Stimulated activated naive B cell treated with anti-CD40 and anti-IgM and Interleukin-4, amounts not matched to agents 10 μg/mL and 1 μg/mL and 100 μg/mL, for 72 hours (primary cell): ENCODE measurements around the gene SSH2.
A peak's percentile ranks its signal among the peaks of the same experiment; 100 is the strongest.

Experiments used
- ATAC-seq, 2 donors: fragments of 150-1000 bp; cut with Tn5 transposase; replicated peaks; 2 replicates each; pipeline ENCODE4 v1.10.0; 2021; ENCODE audit warnings: moderate library complexity in 1 of 2
- DNase-seq: peaks from one replicate; pipeline ENCODE4 v3.0.0; 2021
- H3K27ac Mint-ChIP-seq: one replicate; pipeline ENCODE4 v1.8.0; 2022; ENCODE audit warnings: mild to moderate bottlenecking, mixed read lengths
- H3K27me3 Mint-ChIP-seq, 2 donors: one replicate each; pipeline ENCODE4 v1.8.0; 2022; ENCODE audit warnings: mixed read lengths in 2 of 2
- H3K36me3 Mint-ChIP-seq, 2 donors: one replicate each; pipeline ENCODE4 v1.8.0; 2022; ENCODE audit warnings: mixed read lengths in 2 of 2, mild to moderate bottlenecking in 1 of 2
- H3K4me1 Mint-ChIP-seq, 2 donors: one replicate each; pipeline ENCODE4 v1.8.0; 2022; ENCODE audit warnings: mixed read lengths in 2 of 2, mild to moderate bottlenecking in 1 of 2
- H3K4me3 Mint-ChIP-seq, 2 donors: one replicate each; pipeline ENCODE4 v1.8.0; 2022; ENCODE audit warnings: mild to moderate bottlenecking in 2 of 2, mixed read lengths in 2 of 2, moderate library complexity in 1 of 2
- H3K9me3 Mint-ChIP-seq, 2 donors: one replicate each; pipeline ENCODE4 v1.8.0; 2022; ENCODE audit warnings: mixed read lengths in 2 of 2, mild to moderate bottlenecking in 1 of 2

SSH2 gene

GRCh38 chr17:29591146-29591736 is 338.8 kb downstream of the SSH2 start:
- H3K9me3 Mint-ChIP-seq = no peaks in the 10 kb centered on the region
- H3K36me3 Mint-ChIP-seq = peaks cover 0 to 2% of the 10 kb centered on the region in 2 donors
- peak overlapping the region; percentile 88 for H3K27ac Mint-ChIP-seq
- peak overlapping the region; percentile 86 to 90 for H3K4me3 Mint-ChIP-seq
- DNase-seq (no peak), ATAC-seq (peak; percentile 12 to 24)
- H3K4me1 Mint-ChIP-seq = peaks cover 34 to 68% of the 10 kb centered on the region in 2 donors
- H3K27me3 Mint-ChIP-seq = peaks cover 0 to 15% of the 10 kb centered on the region in 2 donors

GRCh38 chr17:29590411-29591145 is 339.4 kb downstream of the SSH2 start:
- Mint-ChIP-seq H3K27me3 (peaks cover 0 to 15% of the 10 kb centered on the region in 2 donors), H3K4me3 (peak overlapping the region; percentile 86 to 90), H3K4me1 (peaks cover 38 to 71% of the 10 kb centered on the region in 2 donors), H3K9me3 (no peaks in the 10 kb centered on the region), H3K36me3 (peaks cover 0 to 2% of the 10 kb centered on the region in 2 donors), H3K27ac (peak overlapping the region; percentile 88)
- DNase-seq = no peak
- ATAC-seq = peak in 1 of 2 donors; percentile 2

GRCh38 chr17:29589524-29590410 is 340.3 kb downstream of the SSH2 start, which contains the start of gene GIT1:
Gene GIT1, minus strand, starts transcription at chr17:29589648. Its CDS starts 270 bp downstream, at chr17:29589378.
- Mint-ChIP-seq H3K36me3 (peaks cover 0 to 2% of the 10 kb centered on the region in 2 donors), H3K27me3 (peaks cover 0 to 10% of the 10 kb centered on the region in 2 donors)

GRCh38 chr17:29588562-29589411 is 341.2 kb downstream of the SSH2 start:
- H3K27me3 Mint-ChIP-seq = peaks cover 0 to under 1% of the 10 kb centered on the region in 2 donors
- peaks cover 51 to 82% of the 10 kb centered on the region in 2 donors for H3K4me1 Mint-ChIP-seq
- ATAC-seq (peak; percentile 25 to 29), DNase-seq (no peak)
- H3K27ac Mint-ChIP-seq = peak overlapping the region; percentile 86
- peaks cover 3% of the 10 kb centered on the region in 2 donors for H3K36me3 Mint-ChIP-seq
- H3K9me3 Mint-ChIP-seq = no peaks in the 10 kb centered on the region
- peak overlapping the region; percentile 89 for H3K4me3 Mint-ChIP-seq

More at GRCh38 chr17:29589524-29590410, 340.3 kb downstream of the SSH2 start, which contains the start of gene GIT1:
- H3K4me3 Mint-ChIP-seq = peak within 1 kb of the TSS; percentile 89 to 90
- DNase-seq (peak; percentile 73), ATAC-seq (peak; percentile 71 to 78)
- no peaks in the 10 kb centered on the region for H3K9me3 Mint-ChIP-seq
- H3K4me1 Mint-ChIP-seq = peaks cover 43 to 79% of the 10 kb centered on the region in 2 donors
- peak within 1 kb of the TSS; percentile 87 for H3K27ac Mint-ChIP-seq

GRCh38 chr17:29588017-29588561 is 341.9 kb downstream of the SSH2 start:
- Mint-ChIP-seq H3K4me3 (peak overlapping the region; percentile 89), H3K27ac (peak overlapping the region; percentile 86), H3K36me3 (peaks cover 9 to 10% of the 10 kb centered on the region in 2 donors), H3K9me3 (no peaks in the 10 kb centered on the region), H3K4me1 (peaks cover 52 to 82% of the 10 kb centered on the region in 2 donors), H3K27me3 (no peaks in the 10 kb centered on the region)
- ATAC-seq (no peak), DNase-seq (no peak)

GRCh38 chr17:29587591-29587990 is 342.4 kb downstream of the SSH2 start:
- H3K4me1 Mint-ChIP-seq = peaks cover 50 to 78% of the 10 kb centered on the region in 2 donors
- peak overlapping the region; percentile 86 for H3K27ac Mint-ChIP-seq
- no peaks in the 10 kb centered on the region for H3K27me3 Mint-ChIP-seq
- ATAC-seq (no peak), DNase-seq (no peak)
- no peaks in the 10 kb centered on the region for H3K9me3 Mint-ChIP-seq
- H3K4me3 Mint-ChIP-seq = peak overlapping the region; percentile 89
- peaks cover 13 to 15% of the 10 kb centered on the region in 2 donors for H3K36me3 Mint-ChIP-seq

GRCh38 chr17:29586676-29587469 is 343.2 kb downstream of the SSH2 start:
- H3K27me3 Mint-ChIP-seq = no peaks in the 10 kb centered on the region
- H3K27ac Mint-ChIP-seq = peak overlapping the region; percentile 20
- no peak for ATAC-seq
- peaks cover 20% of the 10 kb centered on the region in 2 donors for H3K36me3 Mint-ChIP-seq
- peaks cover 45 to 71% of the 10 kb centered on the region in 2 donors for H3K4me1 Mint-ChIP-seq
- no peaks in the 10 kb centered on the region for H3K9me3 Mint-ChIP-seq
- no peak for DNase-seq
- no peak overlapping the region for H3K4me3 Mint-ChIP-seq

- H3K4me3 Mint-ChIP-seq = peak overlapping the region in 1 of 2 donors; percentile 60
- H3K4me1 Mint-ChIP-seq = peaks cover 42 to 66% of the 10 kb centered on the region in 2 donors
- H3K36me3 Mint-ChIP-seq = peaks cover 28 to 32% of the 10 kb centered on the region in 2 donors
- H3K27ac Mint-ChIP-seq = peak overlapping the region; percentile 83
- H3K9me3 Mint-ChIP-seq = peaks cover 2 to 3% of the 10 kb centered on the region in 2 donors
- H3K27me3 Mint-ChIP-seq = no peaks in the 10 kb centered on the region
- no peak for DNase-seq
- ATAC-seq = no peak
Observed at GRCh38 chr17:29585080-29585751, 344.8 kb downstream of the SSH2 start.

GRCh38 chr17:29584452-29585079 is 345.5 kb downstream of the SSH2 start:
- peak overlapping the region; percentile 11 to 60 for H3K4me3 Mint-ChIP-seq
- H3K4me1 Mint-ChIP-seq = peaks cover 44 to 64% of the 10 kb centered on the region in 2 donors

GRCh38 chr17:29583324-29584248 is 346.4 kb downstream of the SSH2 start:
- ATAC-seq = no peak
- DNase-seq = no peak
- H3K4me1 Mint-ChIP-seq = peaks cover 44 to 63% of the 10 kb centered on the region in 2 donors
- H3K9me3 Mint-ChIP-seq = peaks cover 2 to 4% of the 10 kb centered on the region in 2 donors
- H3K4me3 Mint-ChIP-seq = peak overlapping the region in 1 of 2 donors; percentile 11
- peaks cover 35 to 43% of the 10 kb centered on the region in 2 donors for H3K36me3 Mint-ChIP-seq
- H3K27ac Mint-ChIP-seq = peak overlapping the region; percentile 83
- no peaks in the 10 kb centered on the region for H3K27me3 Mint-ChIP-seq

More at GRCh38 chr17:29584452-29585079, 345.5 kb downstream of the SSH2 start:
- ATAC-seq (no peak), DNase-seq (no peak)
- H3K27ac Mint-ChIP-seq = peak overlapping the region; percentile 83
- H3K27me3 Mint-ChIP-seq = no peaks in the 10 kb centered on the region
- H3K9me3 Mint-ChIP-seq = peaks cover 2 to 4% of the 10 kb centered on the region in 2 donors
- peaks cover 32 to 38% of the 10 kb centered on the region in 2 donors for H3K36me3 Mint-ChIP-seq

GRCh38 chr17:29582772-29583171 is 347.3 kb downstream of the SSH2 start:
- Mint-ChIP-seq H3K9me3 (peaks cover 2 to 4% of the 10 kb centered on the region in 2 donors), H3K4me3 (no peak overlapping the region), H3K4me1 (peaks cover 39 to 55% of the 10 kb centered on the region in 2 donors), H3K36me3 (peaks cover 42 to 50% of the 10 kb centered on the region in 2 donors), H3K27ac (no peak overlapping the region), H3K27me3 (no peaks in the 10 kb centered on the region)
- DNase-seq (no peak), ATAC-seq (no peak)
